Umbilical cord (tissue), 2 donors: ENCODE measurements around the gene CSTPP1. TPM values are rescaled to one million over a fixed set of nuclear protein-coding genes. Genes with fewer than 3 reads are reported as not detected.
"Not testable (repeated sequence)": the region's sequence is repeated elsewhere in the genome, so short reads cannot be mapped to it uniquely, and the experiment has no call there.

Experiments used
- DNase-seq: peaks from one replicate; pipeline ENCODE4 v3.0.0-alpha.2; 2015; ENCODE audit warnings: low spot score
- total RNA-seq: library from RNA; depleted of rRNA; stranded (reverse); fragments of >200 nt; gene quantifications from one replicate; pipeline ENCODE4 v1.2.3, GENCODE V29; 2014; ENCODE audit warnings: low replicate concordance; ENCODE audit not compliant: insufficient read depth

CSTPP1 gene
- total RNA-seq, 1 donor from 2014 or later, result 51.8 TPM

GRCh38 chr11:46952553-46952952 is 16.0 kb downstream of the CSTPP1 start:
- no peak for DNase-seq

DNA sequence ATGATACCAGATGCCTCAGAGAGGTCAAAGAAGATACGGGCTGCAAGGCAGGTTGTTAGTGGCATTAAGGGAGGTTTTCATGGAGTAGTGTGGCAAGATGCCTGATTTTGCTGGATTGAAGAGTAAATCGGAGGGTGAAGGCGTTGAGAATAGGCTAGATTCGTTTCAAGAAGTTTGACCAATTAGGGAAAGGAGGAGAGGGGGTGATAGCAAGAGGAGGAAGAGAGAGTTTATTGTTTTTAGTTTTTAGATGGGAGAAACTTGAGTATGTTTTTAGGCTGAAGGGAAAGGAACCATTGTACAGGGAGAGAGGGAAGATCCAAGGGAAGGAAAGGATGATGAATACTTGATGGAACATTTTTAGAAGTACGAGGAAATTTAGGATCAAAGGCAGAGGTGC is 16.5 kb downstream of the CSTPP1 start:
- DNase-seq, result no peak

DNA sequence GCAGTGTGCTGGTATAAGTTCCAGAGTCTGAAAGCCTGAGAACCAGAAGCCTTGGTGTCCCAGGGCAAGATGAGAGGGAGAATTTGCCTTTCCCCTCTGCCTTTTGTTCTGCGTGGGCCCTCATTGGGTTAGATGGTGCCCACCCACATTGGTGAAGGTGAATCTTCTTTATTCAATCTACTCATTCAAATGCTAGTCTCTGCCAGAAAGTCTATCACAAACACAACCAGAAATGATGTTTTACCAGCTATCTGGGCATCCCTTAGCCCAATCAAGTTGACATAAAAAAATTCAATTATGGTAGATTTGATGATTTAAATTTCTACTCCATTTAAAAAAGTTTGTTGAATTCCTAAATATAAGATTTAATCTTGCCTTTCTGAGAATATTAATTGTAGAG is 22.2 kb downstream of the CSTPP1 start:
- no peak for DNase-seq

- DNase-seq, result no peak
Observed at GRCh38 chr11:46961041-46961440, 24.5 kb downstream of the CSTPP1 start.

DNA sequence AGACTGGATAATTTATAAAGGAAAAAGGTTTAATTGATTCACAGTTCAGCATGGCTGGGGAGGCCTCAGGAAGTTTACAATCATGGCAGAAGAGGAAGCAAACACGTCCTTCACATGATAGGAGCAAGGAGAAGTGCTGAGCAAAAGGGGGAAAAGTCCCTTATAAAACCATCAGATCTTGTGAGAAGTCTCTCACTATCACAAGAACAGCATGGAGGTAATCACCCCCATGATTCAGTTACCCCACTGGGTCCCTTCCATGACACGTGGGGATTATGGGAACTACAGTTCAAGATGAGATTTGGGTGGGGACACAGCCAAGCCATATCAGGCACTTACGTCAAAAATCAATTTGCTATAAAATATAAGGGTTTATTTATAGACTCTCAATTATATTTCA is 25.3 kb downstream of the CSTPP1 start:
- not testable (repeated sequence) for DNase-seq

GRCh38 chr11:46963844-46964243 is 27.3 kb downstream of the CSTPP1 start:
- DNase-seq, result no peak

DNA sequence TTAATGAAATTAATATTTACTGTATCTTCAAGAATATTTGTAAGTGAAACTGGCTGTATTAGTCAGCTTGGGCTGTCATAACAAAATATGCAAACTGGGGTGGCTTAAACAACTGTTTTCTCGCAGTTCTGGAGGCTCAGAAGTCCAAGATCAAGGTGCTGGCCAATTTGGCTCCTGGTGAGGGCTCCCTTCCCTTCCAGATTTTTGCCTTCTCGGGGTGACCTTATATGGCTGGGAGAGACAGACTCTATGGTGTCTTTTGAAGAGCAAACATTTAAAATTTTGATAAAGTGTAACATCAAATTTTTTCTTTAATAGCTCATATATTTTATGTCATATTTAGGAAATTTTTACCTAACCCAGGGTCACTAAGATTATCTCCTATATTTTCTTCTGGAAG is 30.2 kb downstream of the CSTPP1 start:
- DNase-seq, result no peak

DNA sequence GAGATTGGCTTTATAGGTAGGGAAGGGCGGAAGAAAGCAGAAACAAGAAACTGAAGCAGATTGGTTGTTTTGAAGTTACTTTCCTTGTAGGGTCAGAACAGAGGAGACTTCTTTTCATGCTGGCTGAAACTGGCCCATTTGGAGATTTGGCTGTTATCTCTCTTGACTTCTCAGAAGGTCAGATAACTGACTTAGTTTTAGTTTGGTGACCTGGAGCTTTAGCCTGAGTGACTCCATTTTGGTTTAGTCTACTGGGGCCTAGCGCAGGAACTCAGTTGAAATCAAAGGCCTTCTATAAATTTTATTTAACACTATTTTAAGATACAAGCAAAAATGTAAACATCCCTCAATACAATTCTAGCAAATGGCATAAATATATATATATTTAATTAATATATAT is 31.4 kb downstream of the CSTPP1 start:
- DNase-seq, result no peak

GRCh38 chr11:46969379-46969778 is 32.8 kb downstream of the CSTPP1 start:
- no peak for DNase-seq

GRCh38 chr11:46970913-46971625 is 34.5 kb downstream of the CSTPP1 start:
- no peak for DNase-seq

DNA sequence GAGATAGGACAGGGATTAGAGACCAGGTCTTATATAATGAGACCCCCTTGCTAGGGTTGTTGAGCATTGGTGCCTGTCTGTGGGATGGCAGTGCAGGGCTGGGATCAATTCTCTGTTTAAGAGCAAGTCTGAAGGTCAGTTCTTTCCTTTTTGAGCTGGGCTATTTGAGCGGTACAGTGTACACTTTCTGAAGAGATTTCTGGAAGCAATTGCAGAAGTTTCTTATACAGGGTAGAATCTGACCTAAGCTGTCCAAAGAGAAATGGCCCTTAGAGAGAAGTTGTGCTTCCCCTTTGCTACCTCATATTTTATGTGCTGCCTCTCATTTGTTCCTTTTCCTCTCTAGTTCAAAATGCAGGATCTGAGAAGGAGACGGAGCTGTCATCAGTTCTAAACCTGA is 35.8 kb downstream of the CSTPP1 start:
- DNase-seq, result no peak

DNA sequence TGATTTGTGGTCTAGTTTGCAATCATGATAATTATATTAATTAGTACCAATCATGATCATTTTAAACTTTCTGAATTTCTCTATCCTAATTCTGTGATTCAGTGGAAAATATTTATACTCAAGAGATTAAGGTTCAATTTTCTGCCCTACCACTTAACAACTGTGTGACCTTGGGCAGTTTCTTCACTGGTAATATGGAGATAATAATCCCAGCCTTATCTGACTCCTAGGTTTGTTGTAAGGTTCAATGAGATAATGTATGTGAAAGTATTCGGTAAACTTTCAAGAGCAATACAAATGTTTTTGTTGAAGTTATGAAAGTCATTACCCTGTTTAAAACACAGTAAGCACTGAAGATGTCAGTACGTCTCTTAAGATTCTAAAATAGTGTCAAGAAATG is 36.3 kb downstream of the CSTPP1 start:
- no peak for DNase-seq

GRCh38 chr11:46976182-46976854 is 39.8 kb downstream of the CSTPP1 start:
- no peak for DNase-seq

- no peak for DNase-seq
Observed at GRCh38 chr11:46977038-46977813, 40.7 kb downstream of the CSTPP1 start.

DNA sequence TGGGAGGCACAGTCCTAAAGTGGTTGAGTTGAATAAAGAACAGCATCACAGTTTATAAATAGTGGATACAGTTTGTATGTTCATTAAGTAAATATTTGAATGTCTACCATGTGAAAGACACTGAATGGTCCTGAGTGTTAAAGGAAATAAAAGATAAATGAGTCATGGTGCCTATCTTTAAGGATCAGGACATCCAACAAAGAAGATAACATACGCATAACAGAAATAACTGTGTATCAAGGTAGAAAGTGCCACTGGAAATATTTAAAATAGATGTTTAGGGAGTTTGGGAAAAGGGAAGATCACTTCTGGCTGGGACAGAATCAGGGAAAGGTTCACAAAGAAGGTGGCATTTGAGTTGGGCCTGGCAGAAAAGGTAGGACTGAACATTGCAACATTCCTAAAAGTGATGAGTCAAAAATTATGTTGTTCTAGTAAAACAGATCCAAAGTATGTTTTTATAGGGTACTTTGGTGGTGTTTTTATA is 41.5 kb downstream of the CSTPP1 start:
- no peak for DNase-seq

DNA sequence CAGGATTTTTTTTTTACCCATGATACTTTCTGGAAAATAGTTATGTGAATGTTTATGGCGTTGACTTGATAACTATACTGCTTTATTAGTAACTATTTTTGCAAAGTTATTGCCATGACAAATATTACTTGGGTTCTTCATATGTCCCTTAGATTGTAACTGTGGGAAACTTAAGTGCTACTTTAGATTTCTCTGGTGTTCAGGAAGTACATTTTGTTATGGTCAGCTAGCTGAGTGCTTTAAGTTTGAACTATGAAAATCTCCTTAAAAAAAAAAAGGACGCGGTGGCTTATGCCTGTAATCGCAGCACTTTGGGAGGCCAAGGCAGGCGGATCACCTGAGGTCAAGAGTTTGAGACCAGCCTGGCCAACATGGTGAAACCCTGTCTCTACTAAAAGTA is 42.8 kb downstream of the CSTPP1 start:
- DNase-seq, result no peak

DNA sequence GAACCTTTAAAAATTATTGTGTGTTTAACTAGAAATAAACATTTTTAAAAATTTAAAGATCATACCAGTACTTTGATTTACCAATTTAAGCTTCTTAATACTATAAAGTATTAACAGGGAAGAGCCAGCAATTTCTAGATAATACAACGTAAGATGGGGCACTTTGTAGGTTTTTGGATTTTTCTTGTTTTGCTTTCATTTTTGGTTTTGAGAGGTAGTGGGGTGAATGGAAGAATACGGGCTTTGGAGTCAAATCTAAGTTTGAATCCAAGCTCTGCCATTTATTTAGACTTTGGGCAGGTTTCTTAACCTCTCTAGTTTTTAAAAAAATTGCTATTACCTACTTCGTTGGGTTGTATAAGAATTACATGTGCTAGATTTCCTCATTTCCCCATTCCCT is 44.9 kb downstream of the CSTPP1 start:
- DNase-seq, result no peak

- no peak for DNase-seq
Observed at GRCh38 chr11:46982797-46983452, 46.4 kb downstream of the CSTPP1 start.

DNA sequence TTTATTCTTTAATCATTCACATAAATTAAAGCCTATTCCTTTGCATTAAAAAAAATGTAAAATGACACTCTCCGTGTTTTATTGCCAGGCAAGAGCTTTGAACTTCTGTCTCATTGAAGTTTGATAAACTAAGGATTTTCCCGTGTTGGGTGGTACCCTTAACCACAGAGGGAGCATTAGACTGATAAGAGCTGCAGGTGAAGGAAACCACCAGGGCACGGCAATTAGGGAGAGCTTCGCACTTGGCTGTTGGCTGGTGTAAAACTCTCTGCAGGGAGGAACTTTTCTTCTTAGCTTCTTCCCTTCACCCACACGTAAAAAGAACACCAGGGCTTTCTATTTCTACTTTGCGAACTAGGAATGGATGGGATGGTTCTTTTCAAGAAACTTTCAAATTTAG is 47.0 kb downstream of the CSTPP1 start:
- no peak for DNase-seq

DNA sequence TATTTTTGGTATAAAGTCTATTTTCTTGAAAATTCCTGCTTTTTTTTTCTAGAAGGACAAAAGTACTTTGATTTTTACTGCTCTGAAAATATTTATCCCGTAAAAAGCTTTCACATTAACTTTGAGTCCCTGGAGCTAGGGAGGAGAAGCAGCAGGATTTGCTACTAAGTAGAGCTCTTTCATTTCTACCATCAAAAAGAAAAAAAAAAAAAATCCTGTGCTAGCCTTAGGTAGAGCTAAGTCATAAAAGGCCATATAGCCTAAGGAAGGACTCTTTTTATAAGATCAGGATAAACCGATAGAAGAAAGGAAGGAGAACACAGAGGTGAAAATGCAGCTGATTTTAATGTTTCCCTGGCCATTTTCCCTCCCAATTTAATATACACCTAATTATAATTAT is 48.0 kb downstream of the CSTPP1 start:
- peak; percentile 63 for DNase-seq

DNA sequence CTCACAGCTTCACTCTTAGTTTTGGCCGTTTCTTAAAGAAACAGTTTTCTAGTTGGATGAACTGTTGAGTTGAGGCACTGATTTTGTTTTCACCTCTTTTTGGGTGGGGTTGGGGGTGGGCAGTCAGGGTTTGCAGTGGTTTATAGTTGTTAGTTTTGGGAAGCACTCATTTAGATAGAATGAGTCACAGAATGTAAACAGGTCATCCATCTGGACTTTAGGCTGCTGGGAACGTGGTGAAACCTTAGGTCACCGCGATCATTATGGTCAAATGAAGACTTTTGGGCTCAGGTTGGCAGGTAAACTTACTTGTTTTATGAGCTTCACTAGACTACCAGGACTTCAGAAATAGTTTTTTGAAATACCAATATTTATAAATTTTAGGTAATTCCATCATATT is 48.4 kb downstream of the CSTPP1 start:
- no peak for DNase-seq

GRCh38 chr11:46987183-46987582 is 50.6 kb downstream of the CSTPP1 start:
- DNase-seq, result no peak
